Right lobe of liver (tissue), 4 donors: ENCODE results near the gene SGTA.

Source experiments
- POLR2A ChIP-seq: fragments of 450-650 bp; IDR thresholded peaks from one replicate; pipeline ENCODE4 v1.6.1; 2017; ENCODE audit warnings: antibody characterized with exemption, mild to moderate bottlenecking
- TF ChIP-seq, protein P1 (sequence below), 4 donors: fragments of 200-600 bp in 3 of 4; fragments of 450-650 bp in 1 of 4; IDR thresholded peaks; one replicate each; pipeline versions ENCODE4 v1.5.1 to v1.8.0; 2016 to 2022; ENCODE audit warnings: antibody characterized with exemption in 4 of 4, mild to moderate bottlenecking in 2 of 4
- donor health status: DM: no; HTN: no; CAD: no.
- donor health status: DM: no; HTN: no; CAD: no.
- donor health status: DM: no; HTN: yes; CAD: no.

DNA sequence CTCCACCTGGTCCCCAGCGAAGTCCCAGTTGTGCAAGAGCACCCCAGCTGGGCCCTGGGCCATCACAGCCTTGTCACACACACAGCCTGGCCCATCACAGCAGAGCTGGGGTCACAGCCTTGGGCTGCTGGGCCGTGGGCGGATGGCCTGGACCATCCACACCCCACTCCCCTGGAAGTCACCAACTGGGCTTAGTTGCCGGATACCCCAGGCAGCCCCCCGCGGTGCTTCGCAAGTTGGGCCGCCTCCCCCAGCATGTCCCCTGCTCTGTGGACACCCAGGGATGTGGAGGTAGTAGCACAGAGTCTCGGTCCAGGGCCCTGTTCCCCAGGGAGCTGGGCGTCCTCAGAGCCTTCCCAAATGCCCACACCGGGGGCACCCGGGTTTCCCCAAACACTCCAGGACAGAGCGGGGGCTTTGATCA is 32.1 kb upstream of the SGTA start:
- TF ChIP-seq, protein P1, sequence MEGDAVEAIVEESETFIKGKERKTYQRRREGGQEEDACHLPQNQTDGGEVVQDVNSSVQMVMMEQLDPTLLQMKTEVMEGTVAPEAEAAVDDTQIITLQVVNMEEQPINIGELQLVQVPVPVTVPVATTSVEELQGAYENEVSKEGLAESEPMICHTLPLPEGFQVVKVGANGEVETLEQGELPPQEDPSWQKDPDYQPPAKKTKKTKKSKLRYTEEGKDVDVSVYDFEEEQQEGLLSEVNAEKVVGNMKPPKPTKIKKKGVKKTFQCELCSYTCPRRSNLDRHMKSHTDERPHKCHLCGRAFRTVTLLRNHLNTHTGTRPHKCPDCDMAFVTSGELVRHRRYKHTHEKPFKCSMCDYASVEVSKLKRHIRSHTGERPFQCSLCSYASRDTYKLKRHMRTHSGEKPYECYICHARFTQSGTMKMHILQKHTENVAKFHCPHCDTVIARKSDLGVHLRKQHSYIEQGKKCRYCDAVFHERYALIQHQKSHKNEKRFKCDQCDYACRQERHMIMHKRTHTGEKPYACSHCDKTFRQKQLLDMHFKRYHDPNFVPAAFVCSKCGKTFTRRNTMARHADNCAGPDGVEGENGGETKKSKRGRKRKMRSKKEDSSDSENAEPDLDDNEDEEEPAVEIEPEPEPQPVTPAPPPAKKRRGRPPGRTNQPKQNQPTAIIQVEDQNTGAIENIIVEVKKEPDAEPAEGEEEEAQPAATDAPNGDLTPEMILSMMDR (IDR thresholded peaks at IDR 0.05) = no peak
- TF ChIP-seq POLR2A = no peak
